Activated T-helper 1 cell treated with anti-CD3 and anti-CD28 coated beads, Interleukin-12 subunit alpha, Interleukin-12 subunit beta, Interleukin-2, Interleukin-4 antibody, amounts not matched to agents 30 ng/mL and 10 ng/mL and 1 ng/mL, durations not matched to agents 14 hours and 24 hours and 36 hours (primary cell): ENCODE data around the gene ZMIZ2. TPM values are rescaled to one million over a fixed set of nuclear protein-coding genes. Genes with fewer than 3 reads are reported as not detected.

Experiments used
- DNase-seq: peaks from one replicate; pipeline ENCODE4 v3.0.0; 2021; ENCODE audit warnings: low spot score
- H3K27ac Mint-ChIP-seq: one replicate; pipeline ENCODE4 v1.8.0; 2021; ENCODE audit warnings: mild to moderate bottlenecking, mixed read lengths
- H3K27me3 Mint-ChIP-seq: one replicate; pipeline ENCODE4 v1.8.0; 2022; ENCODE audit warnings: mild to moderate bottlenecking, moderate library complexity, mixed read lengths; ENCODE audit not compliant: insufficient read depth
- H3K36me3 Mint-ChIP-seq: one replicate; pipeline ENCODE4 v1.8.0; 2021; ENCODE audit warnings: low read depth, mixed read lengths
- H3K4me1 Mint-ChIP-seq: one replicate; pipeline ENCODE4 v1.8.0; 2021; ENCODE audit warnings: low read depth, mixed read lengths
- H3K4me3 Mint-ChIP-seq: one replicate; pipeline ENCODE4 v1.8.0; 2021; ENCODE audit warnings: mild to moderate bottlenecking, moderate library complexity, mixed read lengths
- H3K9me3 Mint-ChIP-seq: one replicate; pipeline ENCODE4 v1.8.0; 2021; ENCODE audit warnings: mixed read lengths
- intact Hi-C: fragments of 100-400 bp; cut with micrococcal nuclease; formaldehyde crosslinking; loops from one replicate; pipeline ENCODE4 v1.15.1; 2024
- total RNA-seq: library from RNA; stranded (reverse); gene quantifications from 2 replicates; pipeline ENCODE4 v1.2.3, GENCODE V29; 2022

Gene ZMIZ2
- total RNA-seq, 1 donor from 2014 or later = 123 TPM

GRCh38 chr7:44811093-44811492 lies 62.4 kb downstream of the ZMIZ2 start:
- DNase-seq = no peak
- H3K4me3 Mint-ChIP-seq = no peak overlapping the region
- H3K9me3 Mint-ChIP-seq = no peaks in the 10 kb centered on the region
- intact Hi-C loops = no loop called here
- H3K4me1 Mint-ChIP-seq = no peaks in the 10 kb centered on the region
- H3K27ac Mint-ChIP-seq = no peak overlapping the region
- H3K36me3 Mint-ChIP-seq = no peaks in the 10 kb centered on the region
- H3K27me3 Mint-ChIP-seq = no peaks in the 10 kb centered on the region

- H3K36me3 Mint-ChIP-seq = no peaks in the 10 kb centered on the region
- H3K27ac Mint-ChIP-seq = no peak overlapping the region
- intact Hi-C loops = no loop called here
- DNase-seq = no peak
- no peaks in the 10 kb centered on the region for H3K4me1 Mint-ChIP-seq
- no peaks in the 10 kb centered on the region for H3K27me3 Mint-ChIP-seq
- H3K9me3 Mint-ChIP-seq = no peaks in the 10 kb centered on the region
- H3K4me3 Mint-ChIP-seq = no peak overlapping the region
These were observed 62.9 kb downstream of the ZMIZ2 start for GRCh38 chr7:44811571-44811970.

GRCh38 chr7:44814919-44815318 lies 66.3 kb downstream of the ZMIZ2 start:
- H3K9me3 Mint-ChIP-seq = no peaks in the 10 kb centered on the region
- intact Hi-C loops = no loop called here
- H3K27me3 Mint-ChIP-seq = no peaks in the 10 kb centered on the region
- no peaks in the 10 kb centered on the region for H3K36me3 Mint-ChIP-seq
- DNase-seq = no peak
- H3K4me1 Mint-ChIP-seq = no peaks in the 10 kb centered on the region
- H3K4me3 Mint-ChIP-seq = no peak overlapping the region
- H3K27ac Mint-ChIP-seq = no peak overlapping the region

- H3K4me1 Mint-ChIP-seq = peaks cover under 1% of the 10 kb centered on the region
These were observed 70.6 kb downstream of the ZMIZ2 start for GRCh38 chr7:44819292-44819691.

More at GRCh38 chr7:44819292-44819691, 70.6 kb downstream of the ZMIZ2 start:
- Mint-ChIP-seq H3K27me3 (no peaks in the 10 kb centered on the region), H3K4me3 (no peak overlapping the region), H3K36me3 (peaks cover 3% of the 10 kb centered on the region), H3K27ac (no peak overlapping the region), H3K9me3 (no peaks in the 10 kb centered on the region)
- DNase-seq = no peak
- intact Hi-C loops = no loop called here

Other genes starting within 250 kb of the ZMIZ2 start
- not detected in 2 replicates for gene NPC1L1, start 207.5 kb upstream of the ZMIZ2 start, total RNA-seq
- 165 and 166 TPM in 2 replicates for gene DDX56, start 174.9 kb upstream of the ZMIZ2 start, total RNA-seq
- gene TMED4, start 166.6 kb upstream of the ZMIZ2 start, total RNA-seq = 74.9 and 79.6 TPM in 2 replicates
- gene OGDH, start 142.2 kb upstream of the ZMIZ2 start, total RNA-seq = 101 and 105 TPM in 2 replicates
- 2,141 and 2,153 TPM in 2 replicates for gene PPIA, start 47.8 kb downstream of the ZMIZ2 start, total RNA-seq
- gene H2AZ2, start 99.2 kb downstream of the ZMIZ2 start, total RNA-seq = 187 and 190 TPM in 2 replicates
- gene PURB, start 136.7 kb downstream of the ZMIZ2 start, total RNA-seq = 42.1 and 42.6 TPM in 2 replicates
- gene MYO1G, start 230.2 kb downstream of the ZMIZ2 start, total RNA-seq = 252 and 258 TPM in 2 replicates